Ishikawa (cell line): ENCODE results near the gene RASD1.
A peak's percentile ranks its signal among the peaks of the same experiment; 100 is the strongest.

ENCODE experiments used
- CEBPB ChIP-seq: IDR thresholded peaks from 2 replicates; pipeline ENCODE4 v1.6.1; 2012
- CREB1 ChIP-seq: IDR thresholded peaks from 2 replicates; pipeline ENCODE4 v1.6.1; 2012; ENCODE audit warnings: low read depth
- EGR1 ChIP-seq: IDR thresholded peaks from 2 replicates; pipeline ENCODE4 v1.6.1; 2012
- FOXM1 ChIP-seq: IDR thresholded peaks from 2 replicates; pipeline ENCODE4 v1.6.1; 2012; ENCODE audit warnings: low read depth, borderline replicate concordance
- MAX ChIP-seq: IDR thresholded peaks from 2 replicates; pipeline ENCODE4 v1.6.1; 2012
- NFIC ChIP-seq: IDR thresholded peaks from 2 replicates; pipeline ENCODE4 v1.6.1; 2012
- RAD21 ChIP-seq: IDR thresholded peaks from 2 replicates; pipeline ENCODE4 v1.6.1; 2012; ENCODE audit warnings: low read depth
- REST ChIP-seq: IDR thresholded peaks from 2 replicates; pipeline ENCODE4 v1.6.1; 2012; ENCODE audit warnings: low read depth, mild to moderate bottlenecking
- TAF1 ChIP-seq: IDR thresholded peaks from 2 replicates; pipeline ENCODE4 v1.6.1; 2012; ENCODE audit warnings: low read depth, mild to moderate bottlenecking
- TCF12 ChIP-seq: IDR thresholded peaks from 2 replicates; pipeline ENCODE4 v1.6.1; 2012; ENCODE audit warnings: low read depth
- TEAD4 ChIP-seq: IDR thresholded peaks from 2 replicates; pipeline ENCODE4 v1.6.1; 2012
- USF1 ChIP-seq: IDR thresholded peaks from 2 replicates; pipeline ENCODE4 v1.6.1; 2012
- YY1 ChIP-seq: IDR thresholded peaks from 2 replicates; pipeline ENCODE4 v1.6.1; 2012; ENCODE audit warnings: low read depth

Gene RASD1

DNA sequence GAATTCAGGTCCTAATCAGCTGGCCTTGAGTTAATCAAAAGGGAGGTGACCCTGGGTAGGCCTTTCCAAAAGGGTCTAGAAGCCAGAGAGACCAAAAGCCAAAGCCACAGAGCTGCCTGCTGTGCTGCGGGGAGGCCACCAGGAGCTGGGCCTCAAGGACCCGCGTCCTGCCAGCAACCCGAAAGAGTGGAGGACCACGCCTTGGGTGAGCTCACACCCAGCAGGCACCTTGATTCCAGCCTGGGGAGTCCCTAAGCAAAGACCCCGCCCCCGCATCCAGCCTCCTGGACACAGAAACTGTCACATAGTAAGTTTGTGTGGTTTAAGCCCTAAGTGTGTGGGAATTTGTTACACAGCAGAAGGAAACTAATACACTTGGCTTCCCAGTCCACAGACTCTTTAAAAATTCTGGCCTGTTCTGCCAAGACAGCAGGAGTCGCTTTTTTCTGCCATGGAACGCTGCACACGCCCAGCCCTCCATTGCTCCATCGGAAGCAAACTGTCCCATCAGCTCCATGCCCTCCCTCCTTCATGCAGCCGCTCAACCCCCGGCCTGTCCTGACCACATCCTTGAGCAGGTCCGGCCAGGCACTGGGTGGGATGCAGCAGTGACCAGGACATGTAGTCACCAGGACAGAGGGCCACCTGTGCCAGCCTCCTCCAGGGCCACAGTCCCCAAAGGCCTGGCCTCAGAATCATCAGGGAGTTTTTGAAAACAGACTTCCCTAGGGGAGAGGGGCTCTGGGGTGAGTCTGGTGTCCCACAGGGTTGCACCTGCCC is 20.9 kb upstream of the RASD1 start:
- TF ChIP-seq RAD21 (no peak), TCF12 (no peak), TEAD4 (0 out of 2 replicates have a peak, but pooled peaks have one; percentile 17)

- TF ChIP-seq RAD21, result no peak
- no peak for TF ChIP-seq TCF12
- no peak for TF ChIP-seq MAX
- no peak for TF ChIP-seq REST
Observed at GRCh38 chr17:17515934-17516930, 20.0 kb upstream of the RASD1 start.

GRCh38 chr17:17514993-17515933 is 19.1 kb upstream of the RASD1 start:
- TF ChIP-seq TCF12 (no peak), FOXM1 (no peak), NFIC (no peak), TAF1 (no peak), EGR1 (no peak), MAX (no peak), RAD21 (no peak), USF1 (no peak), CEBPB (no peak), YY1 (no peak), REST (no peak), CREB1 (no peak), TEAD4 (no peak)

GRCh38 chr17:17514361-17514992 is 18.3 kb upstream of the RASD1 start:
- TF ChIP-seq TEAD4 (no peak), REST (no peak), TCF12 (no peak), NFIC (no peak)
